ENCODE measurements around the gene QSOX1. TPM values are rescaled to one million over a fixed set of nuclear protein-coding genes. Genes with fewer than 3 reads are reported as not detected.

The QSOX1 gene
- total and polyA plus RNA-seq, 2 donors (not counting 3 experiments of a cell fraction or from before 2014, with no cell fraction given) = 256 to 415 TPM

DNA sequence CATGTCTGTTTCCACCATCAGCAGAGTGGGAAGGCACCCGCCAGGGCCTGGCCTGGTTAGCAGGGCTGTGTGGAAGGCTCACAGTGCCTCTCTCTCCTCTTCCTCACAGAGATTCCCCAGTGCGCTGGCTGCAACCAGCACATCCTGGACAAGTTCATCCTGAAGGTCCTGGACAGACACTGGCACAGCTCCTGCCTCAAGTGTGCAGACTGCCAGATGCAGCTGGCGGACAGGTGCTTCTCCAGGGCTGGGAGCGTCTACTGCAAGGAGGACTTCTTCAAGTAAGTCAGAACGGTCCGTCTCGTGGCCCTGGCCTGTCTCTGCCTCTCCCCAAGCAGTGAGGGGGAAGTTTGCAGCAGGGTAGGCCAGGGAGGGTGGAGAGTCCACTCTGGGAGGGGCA lies 93.5 kb downstream of the QSOX1 start:
- Histone ChIP-seq H3K79me2 (ENCODE audit: control insufficient read depth, insufficient read depth, low read length) (no peaks in the 10 kb centered on the region), H4K20me1 (replicated peaks; ENCODE audit: control insufficient read depth, extremely low read depth, insufficient read depth, low read length) (no peaks in the 10 kb centered on the region), H2AFZ (ENCODE audit: low read depth, low read length) (no peak overlapping the region), H3K4me3 (replicated peaks in 1 of 3; ENCODE audit: insufficient read depth in 1 of 3, low read depth in 1 of 3, low read length in 3 of 3) (no peak overlapping the region), H3K27me3 (ENCODE audit: control insufficient read depth in 2 of 2, insufficient read depth in 2 of 2, low read length in 2 of 2) (peaks cover 3% of the 10 kb centered on the region in 2 experiments), H3K27ac (ENCODE audit: insufficient read depth, low read depth, low read length) (no peak overlapping the region), H3K9ac (replicated peaks; ENCODE audit: extremely low read depth, insufficient read depth, low read length) (no peak overlapping the region), H3K36me3 (ENCODE audit: control insufficient read depth in 2 of 2, extremely low read depth in 1 of 2, insufficient read depth in 2 of 2, low read length in 2 of 2) (no peaks in the 10 kb centered on the region), H3K9me3 (replicated peaks; ENCODE audit: control insufficient read depth, insufficient read depth, low read length) (no peaks in the 10 kb centered on the region), H3K4me1 (ENCODE audit: control insufficient read depth, extremely low read depth, insufficient read depth, low read length) (no peaks in the 10 kb centered on the region), H3K9me1 (replicated peaks; ENCODE audit: control insufficient read depth, extremely low read depth, insufficient read depth, low read length) (no peaks in the 10 kb centered on the region), H3K4me2 (ENCODE audit: insufficient read depth, low read length) (no peak overlapping the region)
- intact Hi-C loops (cut with micrococcal nuclease) (no loop called here), dilution Hi-C loops (cut with MboI; ENCODE audit: extremely low pct_ligation_motif_present, low sequenced_read_pairs) (no loop called here)
- TF ChIP-seq, protein P1, sequence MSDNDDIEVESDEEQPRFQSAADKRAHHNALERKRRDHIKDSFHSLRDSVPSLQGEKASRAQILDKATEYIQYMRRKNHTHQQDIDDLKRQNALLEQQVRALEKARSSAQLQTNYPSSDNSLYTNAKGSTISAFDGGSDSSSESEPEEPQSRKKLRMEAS (IDR thresholded peaks at IDR 0.05; ENCODE audit: insufficient read depth, insufficient read length) = no peak
- no peak for TF ChIP-seq MYC (IDR thresholded peaks at IDR 0.05; ENCODE audit: low read depth, low read length)
- TF ChIP-seq JUN (IDR thresholded peaks at IDR 0.05; ENCODE audit: borderline replicate concordance, insufficient read depth, insufficient read length, low read depth) = no peak
- TF ChIP-seq POLR2AphosphoS5 (IDR thresholded peaks at IDR 0.05; ENCODE audit: insufficient read depth, low read depth, low read length) = no peak
- TF ChIP-seq, protein P2, sequence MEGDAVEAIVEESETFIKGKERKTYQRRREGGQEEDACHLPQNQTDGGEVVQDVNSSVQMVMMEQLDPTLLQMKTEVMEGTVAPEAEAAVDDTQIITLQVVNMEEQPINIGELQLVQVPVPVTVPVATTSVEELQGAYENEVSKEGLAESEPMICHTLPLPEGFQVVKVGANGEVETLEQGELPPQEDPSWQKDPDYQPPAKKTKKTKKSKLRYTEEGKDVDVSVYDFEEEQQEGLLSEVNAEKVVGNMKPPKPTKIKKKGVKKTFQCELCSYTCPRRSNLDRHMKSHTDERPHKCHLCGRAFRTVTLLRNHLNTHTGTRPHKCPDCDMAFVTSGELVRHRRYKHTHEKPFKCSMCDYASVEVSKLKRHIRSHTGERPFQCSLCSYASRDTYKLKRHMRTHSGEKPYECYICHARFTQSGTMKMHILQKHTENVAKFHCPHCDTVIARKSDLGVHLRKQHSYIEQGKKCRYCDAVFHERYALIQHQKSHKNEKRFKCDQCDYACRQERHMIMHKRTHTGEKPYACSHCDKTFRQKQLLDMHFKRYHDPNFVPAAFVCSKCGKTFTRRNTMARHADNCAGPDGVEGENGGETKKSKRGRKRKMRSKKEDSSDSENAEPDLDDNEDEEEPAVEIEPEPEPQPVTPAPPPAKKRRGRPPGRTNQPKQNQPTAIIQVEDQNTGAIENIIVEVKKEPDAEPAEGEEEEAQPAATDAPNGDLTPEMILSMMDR (IDR thresholded peaks at IDR 0.05; ENCODE audit: extremely low read depth in 1 of 2, insufficient read depth in 1 of 2, low read depth in 1 of 2, low read length in 2 of 2) = no peak
- no peak for TF ChIP-seq POLR2A (IDR thresholded peaks at IDR 0.05; ENCODE audit: low read depth, low read length)
- TF ChIP-seq GATA2 (IDR thresholded peaks at IDR 0.05; ENCODE audit: insufficient read depth, insufficient read length, low read depth, low read length) = no peak
- no peak for TF ChIP-seq FOS (IDR thresholded peaks at IDR 0.05; ENCODE audit: borderline replicate concordance, insufficient read depth, low read length)
- no peak for TF ChIP-seq EZH2 (IDR thresholded peaks at IDR 0.05; ENCODE audit: borderline replicate concordance, low read depth, low read length, severe bottlenecking)
- no TSS peak for BruUV-seq (replicated peaks)
- POLR2A ChIA-PET = no interaction called here
- CTCF ChIA-PET = interaction anchor here (0.6 to 1.7 kb wide), 3 partner anchors 168 to 254 kb away, joined by 3 to 5 read pairs (median 3); no protein-coding TSS in a partner anchor
- DNase-seq (ENCODE audit: low read depth, low spot score) = no peak
- no peak for FAIRE-seq

Data from endothelial cell of umbilical vein (primary cell).